NCI-H526 (cell line): ENCODE data around the gene PPFIBP1.
"Not testable (repeated sequence)": the region's sequence is repeated elsewhere in the genome, so short reads cannot be mapped to it uniquely, and the experiment has no call there.

Source experiments
- DNase-seq, 2 experiments: peaks; one replicate each; lab custom pipeline; 2025; lab: John Stamatoyannopoulos, UW

PPFIBP1 gene

DNA sequence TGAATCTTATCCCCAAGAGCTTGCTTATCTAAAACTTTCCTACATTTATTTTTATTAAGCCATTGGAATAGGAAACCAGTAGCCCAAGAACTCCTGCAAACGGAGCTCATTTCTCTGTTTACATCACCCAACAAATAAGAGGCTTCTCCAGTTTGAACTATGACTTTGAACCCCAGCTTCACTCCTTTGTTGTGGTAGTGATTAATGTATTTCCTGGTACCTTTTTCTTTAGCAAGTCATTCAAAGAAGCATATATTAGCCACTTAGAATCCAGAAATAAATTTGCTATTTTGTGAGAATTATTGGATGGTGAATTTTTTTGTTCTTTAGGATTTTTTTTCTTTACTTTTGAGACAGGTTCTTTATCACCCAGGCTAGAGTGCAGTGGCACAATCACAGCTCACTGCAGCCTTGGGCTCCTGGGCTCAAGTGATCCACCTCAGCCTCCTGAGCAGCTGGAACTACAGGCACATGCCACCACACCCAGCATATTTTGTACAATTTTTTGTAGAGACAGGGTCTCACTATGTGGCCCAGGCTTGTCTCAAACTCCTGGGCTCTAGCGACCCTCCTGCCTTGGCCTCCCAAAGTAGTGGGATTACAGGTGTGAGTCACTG, 104.0 kb downstream of the PPFIBP1 start:
- not testable (repeated sequence) for DNase-seq

DNA sequence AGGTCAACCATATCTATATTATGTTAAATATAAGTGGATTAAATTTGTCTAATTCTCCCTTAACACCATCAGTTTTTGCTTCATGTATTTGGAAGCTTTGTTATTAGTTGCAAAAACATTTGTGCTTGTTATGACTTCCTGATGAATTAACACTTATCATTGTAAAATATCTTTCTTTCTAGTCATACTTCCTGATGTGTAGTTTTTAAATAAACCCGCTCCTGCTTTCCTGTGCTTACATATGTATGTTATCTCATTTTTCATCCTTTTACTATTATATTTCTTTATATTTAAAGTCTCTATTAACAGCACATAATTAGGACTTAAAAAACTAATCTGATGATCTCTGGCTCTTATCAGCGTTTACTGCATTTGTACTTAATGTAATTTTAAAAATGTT, 106.2 kb downstream of the PPFIBP1 start:
- not testable (repeated sequence) for DNase-seq

DNA sequence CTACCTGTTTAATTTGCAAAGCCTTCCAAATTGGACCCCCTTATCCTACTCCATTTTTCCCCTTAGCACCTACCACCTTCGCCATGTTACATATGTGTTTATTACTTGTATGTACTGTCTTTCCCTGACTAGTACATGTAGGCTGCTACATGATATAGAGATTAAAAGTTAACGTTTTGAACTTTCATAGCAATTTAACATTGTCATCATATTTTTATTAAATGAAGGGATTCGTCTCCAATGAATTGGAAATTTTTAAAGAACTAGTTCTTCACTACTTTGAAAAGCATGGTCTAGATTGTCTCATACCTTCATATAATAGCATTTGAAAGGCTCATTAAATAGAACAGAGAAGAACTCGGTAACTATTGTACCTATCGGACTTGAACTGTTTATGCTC, 107.4 kb downstream of the PPFIBP1 start:
- no peak for DNase-seq

DNA sequence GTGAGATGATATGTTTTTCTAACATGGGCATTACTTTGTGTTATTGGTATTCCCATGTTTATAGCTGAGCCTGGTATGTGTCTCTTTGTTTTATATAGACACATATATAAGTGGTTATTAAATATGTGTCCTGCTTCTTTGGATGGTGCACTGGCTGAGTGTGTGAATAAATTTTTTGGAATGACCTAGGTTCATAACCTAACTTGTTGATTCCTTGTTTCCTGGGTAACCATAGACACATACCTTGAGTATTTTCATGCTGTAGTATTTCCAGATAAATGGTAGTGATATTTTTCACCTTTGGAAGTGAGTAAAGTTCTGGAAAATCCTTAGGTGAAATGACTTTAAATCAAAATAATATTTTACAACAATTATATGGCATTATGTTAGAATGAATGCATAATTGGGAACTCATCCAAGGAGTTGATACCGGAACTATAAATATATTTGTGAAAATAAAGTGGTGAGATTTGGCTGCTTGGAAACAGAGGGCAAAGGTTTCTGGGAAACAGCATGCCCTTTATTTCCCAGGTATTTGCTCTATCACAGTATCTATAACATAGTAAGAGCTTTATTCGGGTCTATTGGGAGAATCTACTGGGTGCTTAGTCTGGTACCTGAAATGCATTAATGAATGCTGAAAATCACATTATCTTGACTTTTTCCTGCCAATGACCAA, 107.9 kb downstream of the PPFIBP1 start:
- no peak for DNase-seq

DNA sequence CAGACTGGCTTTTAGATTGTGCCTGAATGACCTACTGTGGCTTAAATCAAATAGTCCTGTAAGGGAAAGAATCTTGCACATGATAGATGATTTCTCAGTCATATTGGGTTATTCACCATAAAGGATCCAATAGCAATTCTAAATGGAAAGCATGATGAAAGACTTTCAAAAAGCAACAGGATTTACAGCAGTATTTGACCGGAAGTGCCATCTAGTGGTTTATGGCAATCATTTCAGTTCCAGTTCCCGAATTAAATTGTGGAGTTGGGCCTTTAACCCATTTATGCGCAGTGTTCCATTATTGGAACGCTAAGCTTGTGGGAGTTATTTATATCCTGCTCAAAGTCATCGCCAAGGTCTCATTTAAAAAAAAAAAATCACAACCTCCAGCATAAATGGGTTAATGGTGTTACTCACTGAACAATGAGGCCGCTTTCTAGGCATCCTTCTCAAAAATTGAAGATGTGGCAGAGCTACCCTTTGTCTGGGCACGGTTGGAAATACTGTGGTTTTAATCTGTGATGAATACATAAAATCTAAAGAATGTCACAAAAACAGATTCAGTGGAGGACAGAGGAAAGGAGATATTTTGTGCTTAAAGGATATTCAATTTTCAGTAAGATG, 111.5 kb downstream of the PPFIBP1 start:
- DNase-seq, result peak; percentile 8 to 65

DNA sequence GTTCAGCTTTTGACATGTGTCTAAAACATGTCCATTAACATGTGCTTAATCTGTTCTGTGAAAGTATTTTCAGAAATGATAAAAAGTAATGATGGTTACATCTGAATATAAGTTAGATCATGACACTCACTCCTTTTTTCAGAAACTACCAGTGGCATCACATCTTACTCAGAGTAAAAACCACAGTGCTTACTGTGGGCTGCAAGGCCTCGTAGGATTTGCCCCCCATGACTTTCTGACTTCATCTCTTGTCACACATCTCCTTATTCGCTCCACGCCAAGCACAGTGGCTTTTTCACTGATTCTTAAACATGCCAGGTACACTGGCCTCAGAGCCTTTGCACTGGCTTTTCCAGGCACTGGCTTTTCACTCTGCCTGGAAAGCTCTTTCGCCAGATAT, 112.6 kb downstream of the PPFIBP1 start:
- DNase-seq, result not testable (repeated sequence)

DNA sequence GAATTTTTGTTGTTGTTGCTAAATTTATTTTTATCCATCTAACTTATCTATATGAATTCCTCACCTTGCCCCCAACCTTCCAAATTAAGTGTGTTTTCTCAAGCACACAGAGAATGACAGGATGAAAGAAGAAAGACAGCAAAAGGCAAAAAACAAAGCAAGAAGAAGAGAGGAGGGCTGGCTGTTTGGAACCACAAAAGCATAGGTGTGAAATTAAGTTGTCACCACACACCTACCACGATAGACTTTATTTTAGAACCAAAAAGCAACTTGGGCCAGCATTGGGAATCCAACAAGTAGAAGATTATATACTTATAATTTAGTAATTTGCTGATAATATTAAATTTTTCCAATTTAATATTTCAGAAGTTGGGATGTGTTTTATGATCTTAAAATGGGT, 113.5 kb downstream of the PPFIBP1 start:
- no peak for DNase-seq

DNA sequence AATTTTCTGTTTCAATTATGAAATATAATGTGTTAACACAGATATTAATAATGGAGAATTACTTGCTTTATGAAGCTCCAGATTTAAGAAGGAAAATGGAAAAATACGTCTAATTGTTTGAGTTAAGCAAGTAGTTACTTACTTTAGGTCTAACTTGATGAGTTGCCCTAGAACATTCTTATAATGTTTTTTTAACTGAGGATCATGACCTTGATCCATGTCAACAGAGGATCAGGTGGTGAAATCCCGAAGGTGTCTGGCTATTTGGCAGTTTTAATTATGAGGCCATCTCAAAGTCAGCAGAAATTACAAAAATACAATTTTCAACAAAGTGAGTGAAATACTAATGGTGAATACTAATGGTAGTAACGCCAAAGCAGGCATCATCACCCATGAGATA, 115.3 kb downstream of the PPFIBP1 start:
- no peak for DNase-seq

DNA sequence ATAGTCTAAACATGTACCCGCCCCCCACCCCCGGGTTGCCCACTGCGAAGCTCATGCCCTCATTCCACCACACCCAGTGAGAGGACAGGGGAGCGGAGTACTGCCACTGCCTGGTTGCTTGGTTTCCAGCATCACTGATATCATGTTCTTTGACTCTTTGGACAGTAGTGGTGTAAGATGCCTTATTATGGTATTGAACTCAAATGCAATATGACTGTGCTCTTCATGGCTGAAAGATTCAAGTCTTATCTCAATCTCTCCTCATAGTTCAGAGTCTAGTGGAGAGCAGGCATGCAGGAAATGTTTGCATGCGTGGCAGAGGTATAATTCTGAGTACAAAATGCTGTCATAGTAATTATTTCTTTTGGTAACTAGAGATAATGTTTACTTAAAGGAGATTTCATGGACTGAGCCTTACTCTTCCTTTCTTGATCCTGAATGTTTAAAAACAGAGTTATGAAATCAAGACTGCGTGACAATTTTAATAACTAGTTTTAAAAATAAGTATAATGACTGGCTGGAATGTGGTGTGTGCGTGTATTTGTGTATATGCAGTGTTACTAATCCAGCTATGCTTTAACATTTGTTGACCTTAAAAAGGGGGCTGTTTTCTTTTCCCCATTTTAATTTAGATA, 116.7 kb downstream of the PPFIBP1 start:
- not testable (repeated sequence) for DNase-seq

DNA sequence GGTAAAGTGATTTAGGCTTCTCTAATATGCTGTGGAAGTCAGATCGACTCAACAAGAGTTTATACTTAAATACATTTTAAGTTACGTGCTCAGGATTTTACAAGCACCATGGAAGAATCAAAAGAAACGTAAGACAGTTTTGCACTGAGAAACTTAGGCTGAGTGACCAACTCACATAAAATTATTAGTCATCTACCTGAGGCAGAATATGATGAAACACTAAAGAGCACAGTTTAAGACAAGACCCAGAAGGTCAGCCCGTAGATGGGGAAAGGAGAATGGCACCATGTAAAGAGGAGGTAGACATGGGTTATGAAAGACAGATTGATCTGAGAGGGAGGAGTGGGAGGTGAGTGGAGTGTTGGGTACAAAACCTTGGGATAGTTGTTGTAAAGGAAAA, 118.4 kb downstream of the PPFIBP1 start:
- not testable (repeated sequence) for DNase-seq

DNA sequence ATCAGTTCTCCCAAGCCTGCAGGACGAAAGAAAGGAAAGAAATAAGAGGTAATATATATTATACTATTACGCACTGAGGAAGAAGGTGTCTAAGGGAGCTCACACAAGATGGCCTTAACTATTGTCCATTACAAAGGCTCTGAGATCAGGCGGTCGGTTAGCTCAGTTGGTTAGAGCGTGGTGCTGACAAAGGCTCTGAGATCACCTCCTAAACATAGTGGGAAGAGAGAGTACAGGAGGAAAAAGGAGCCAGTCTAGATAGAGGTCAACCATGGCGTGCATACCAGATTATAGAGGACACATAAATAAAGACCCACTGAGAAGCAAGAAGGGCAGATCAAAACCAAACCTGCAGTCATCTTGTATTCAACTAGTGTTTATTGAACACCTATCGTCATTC, 118.9 kb downstream of the PPFIBP1 start:
- not testable (repeated sequence) for DNase-seq

DNA sequence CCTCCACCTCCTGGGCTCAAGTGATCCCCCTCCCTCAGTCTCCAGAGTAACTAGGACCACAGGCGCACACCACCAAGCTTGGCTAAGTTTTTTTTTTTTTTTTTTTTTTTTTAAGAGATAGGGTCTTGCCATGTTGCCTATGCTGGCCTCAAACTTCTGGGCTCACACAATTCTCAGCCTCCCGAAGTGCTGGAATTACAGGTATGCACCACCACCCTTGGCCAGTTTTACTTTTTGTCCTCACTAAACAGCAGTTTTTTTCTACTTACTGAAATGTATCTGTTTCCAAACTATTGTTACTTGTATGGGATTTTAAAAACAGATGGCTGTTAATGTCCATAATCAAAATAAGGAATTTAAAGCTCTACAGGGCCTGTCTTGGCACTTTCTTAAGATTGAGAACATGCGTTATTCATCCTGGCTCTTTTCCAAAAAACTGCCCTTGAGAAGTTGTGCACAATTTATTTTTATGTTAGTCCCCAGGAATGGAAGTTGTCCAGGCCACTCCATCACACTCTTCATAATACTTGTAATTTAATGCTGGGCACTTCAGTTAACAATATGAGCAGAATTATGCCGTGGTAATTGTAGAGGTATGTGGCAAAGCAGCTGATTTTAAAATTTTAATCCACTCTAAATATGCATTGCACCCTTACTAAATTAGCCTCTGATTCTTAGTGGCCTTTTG, 120.3 kb downstream of the PPFIBP1 start:
- no peak for DNase-seq

DNA sequence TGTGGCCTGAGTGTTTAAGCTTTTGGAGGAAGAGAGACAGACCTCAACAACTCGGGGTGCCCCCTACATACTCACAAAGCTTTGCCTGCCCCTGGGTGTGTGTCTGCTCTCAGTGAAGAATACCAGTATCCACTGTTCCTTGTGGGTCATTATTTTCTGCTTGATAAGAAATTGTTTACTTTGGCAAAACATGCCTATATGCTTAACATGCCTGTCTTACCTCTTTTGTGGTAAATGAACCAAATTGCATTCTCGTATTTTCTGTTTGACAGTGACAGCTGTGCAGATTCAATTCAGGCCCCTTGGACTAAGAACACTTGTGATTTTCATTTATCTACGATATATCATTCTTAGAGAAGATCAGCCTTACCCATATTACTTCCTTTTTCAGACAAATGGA, 121.7 kb downstream of the PPFIBP1 start:
- no peak for DNase-seq

DNA sequence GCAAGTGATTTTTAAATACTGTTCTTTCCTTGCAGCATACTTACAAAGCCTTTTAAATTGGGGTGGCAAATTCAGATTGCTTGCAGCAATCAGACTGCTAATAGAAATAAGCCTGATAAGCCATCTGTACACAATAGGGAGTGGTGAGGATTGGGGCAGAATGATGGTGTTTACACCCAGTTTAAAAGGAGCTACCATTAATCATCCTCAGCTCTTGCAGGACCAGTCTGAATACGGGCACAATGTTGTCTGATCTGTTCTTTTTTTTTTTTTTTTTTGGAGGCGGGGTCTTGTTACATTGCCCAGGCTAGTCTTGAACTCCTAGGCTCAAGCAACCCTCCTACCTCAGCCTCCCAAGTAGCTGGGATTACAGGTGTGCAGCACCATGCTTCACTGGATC, 122.1 kb downstream of the PPFIBP1 start:
- DNase-seq, result no peak

DNA sequence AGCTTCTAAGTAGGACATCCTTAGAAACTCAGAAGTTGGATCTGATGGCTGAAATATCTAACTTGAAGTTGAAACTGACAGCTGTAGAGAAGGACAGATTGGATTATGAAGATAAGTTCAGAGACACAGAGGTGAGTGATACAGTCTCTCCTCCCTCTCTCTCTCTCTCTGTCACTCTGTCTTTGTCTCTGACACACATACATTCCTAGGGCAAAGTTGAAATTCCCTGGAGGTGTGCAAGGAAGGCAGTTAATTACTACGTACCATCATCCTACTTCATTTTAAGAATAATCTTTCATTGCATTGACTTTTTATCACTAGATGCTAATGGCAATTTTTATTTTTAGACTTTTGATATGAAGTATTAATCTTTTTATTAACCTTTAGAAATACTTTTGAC, 126.0 kb downstream of the PPFIBP1 start:
- no peak for DNase-seq

DNA sequence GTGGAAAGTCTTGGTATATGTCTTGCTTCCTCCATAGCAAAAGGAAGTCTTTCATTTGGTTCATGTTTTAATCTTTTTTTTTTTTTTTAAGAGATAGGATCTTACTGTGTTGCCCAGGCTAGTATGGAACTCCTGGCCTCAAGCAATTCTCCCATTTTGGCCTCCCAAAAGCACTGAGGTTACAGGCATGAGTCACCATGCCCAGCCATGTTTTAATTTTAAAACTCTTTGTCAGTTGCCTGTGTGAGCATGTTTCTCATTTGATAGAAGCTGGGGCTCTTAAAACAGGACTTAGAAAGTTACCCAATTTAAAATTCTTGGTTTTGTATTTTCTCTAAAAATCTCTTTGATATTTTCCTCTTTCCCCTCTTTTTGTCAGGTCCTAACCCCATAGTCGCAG, 127.2 kb downstream of the PPFIBP1 start:
- DNase-seq, result no peak

DNA sequence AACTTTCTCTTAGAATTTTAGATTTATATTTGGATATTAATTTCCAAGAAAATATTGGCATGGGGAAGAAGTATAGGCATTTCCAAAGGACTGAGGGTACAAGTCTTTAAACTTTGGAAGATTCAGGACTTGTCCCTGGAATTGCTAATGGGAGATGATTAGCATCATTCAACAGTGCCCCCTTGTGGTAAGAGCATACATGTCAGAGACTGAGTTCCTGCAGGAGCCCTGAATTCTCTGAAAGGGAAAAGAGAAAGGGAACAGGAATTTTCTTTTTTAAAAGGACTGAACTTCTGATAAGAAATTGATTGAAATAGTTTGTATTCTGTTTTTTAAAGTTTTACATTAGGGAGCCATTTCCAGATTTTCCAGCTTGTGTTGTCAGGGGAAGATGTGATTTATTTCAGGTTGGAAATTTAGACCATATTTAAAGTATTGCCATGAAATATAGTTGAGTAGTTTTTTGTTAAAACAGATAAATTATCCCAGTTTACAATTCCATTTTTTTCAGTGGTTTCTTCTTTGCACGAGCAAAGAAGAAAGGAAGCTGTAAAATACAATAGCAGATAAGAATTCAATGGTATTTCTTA, 128.3 kb downstream of the PPFIBP1 start:
- DNase-seq, result peak; percentile 41 to 87

DNA sequence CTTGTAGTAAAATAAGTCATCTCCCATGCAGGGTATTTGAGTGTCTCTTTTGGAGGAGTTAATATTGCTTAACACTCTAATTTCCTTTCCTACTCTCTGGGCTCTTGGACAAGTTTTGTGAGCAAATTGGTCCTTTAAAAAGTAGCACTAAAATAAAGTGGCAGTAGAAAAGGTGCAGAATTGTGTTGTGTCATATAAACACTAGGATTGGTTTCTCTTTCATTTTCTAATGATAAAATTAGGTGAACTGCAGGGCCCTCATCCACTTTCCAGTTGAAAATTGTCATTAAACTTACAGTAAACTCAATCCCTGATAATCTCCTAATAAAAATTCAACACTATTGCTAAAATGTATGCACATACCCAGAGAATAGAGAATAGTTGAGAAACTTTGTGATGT, 129.7 kb downstream of the PPFIBP1 start:
- DNase-seq, result no peak

DNA sequence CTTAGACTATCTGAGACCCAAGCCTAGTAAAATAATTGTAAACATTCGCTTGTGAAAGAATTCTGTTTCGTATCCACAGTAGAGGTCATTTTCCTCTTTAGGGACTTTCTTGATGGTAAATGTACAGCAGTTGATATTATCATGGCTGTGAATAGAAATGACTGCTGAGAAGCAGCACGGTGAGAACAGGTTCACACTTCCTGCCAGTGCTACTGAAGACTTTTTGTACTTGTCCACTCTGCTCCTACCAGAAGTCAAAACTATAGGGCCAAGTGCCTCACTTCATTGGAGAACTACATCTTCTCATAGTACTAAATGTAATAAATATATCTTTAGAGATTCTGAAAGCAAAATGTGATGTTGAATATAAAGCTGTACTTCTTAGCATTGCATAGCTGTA, 131.5 kb downstream of the PPFIBP1 start:
- not testable (repeated sequence) for DNase-seq

DNA sequence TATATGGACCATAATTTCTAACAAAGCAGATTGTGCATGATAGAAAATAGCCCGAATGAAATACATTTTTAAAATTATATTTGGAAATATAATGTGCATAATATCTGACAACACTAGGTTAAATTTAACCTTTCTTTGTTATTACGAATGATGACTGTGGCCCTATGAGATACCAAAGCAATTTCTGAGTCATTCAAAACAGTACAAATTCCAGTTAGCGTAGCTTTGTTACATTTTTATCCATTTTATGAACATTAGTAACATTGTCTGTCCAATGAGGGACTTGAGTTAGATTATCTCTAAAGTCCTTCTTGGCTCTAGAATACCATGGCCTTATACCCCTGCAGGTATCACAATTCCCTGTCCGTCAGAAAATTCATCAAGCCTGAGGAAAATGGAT, 133.3 kb downstream of the PPFIBP1 start:
- DNase-seq, result no peak

DNA sequence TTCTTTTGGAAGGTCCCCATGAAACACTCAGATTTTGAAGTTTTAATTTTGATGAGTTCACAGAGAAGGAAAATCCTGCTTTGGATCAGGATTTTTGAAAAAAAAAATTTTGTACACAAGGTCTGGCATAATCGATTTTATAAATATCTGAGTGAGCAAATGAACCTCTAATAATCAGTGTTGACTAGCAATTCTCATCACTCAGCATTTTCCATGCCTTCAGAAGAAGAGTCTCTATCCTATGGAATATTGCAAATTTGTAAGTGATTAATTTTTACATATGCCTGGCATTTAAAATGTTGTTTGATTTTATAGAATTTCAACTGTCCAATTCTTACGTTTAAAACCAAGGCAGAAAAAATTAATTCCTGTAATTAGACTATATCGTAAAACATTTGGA, 141.7 kb downstream of the PPFIBP1 start:
- no peak for DNase-seq

DNA sequence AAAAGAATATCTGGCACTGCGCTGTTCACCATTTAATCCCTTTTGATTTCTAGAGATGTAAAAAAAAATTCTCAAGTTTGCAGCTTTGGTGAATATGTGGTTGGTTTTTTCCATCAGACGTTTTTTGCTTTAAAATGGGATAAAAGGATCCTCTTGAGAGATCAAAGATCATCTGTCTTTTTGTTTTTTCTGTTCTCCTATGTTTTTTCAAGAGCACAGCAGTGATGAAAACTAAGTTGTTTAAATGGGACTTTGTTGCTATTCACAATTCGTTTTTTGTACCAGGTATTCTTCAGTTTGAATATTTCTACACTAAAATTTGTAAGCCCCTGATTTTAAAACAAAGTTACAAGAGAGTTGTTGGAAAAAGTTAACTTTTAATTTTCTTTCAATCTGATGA, 142.5 kb downstream of the PPFIBP1 start:
- DNase-seq, result no peak
